Stimulated activated naive CD4-positive, alpha-beta T cell (primary cell): ENCODE results near the gene HLA-A.

Experiments
- DNase-seq, 6 experiments: peaks; one replicate each; lab custom pipeline; 2025; lab: John Stamatoyannopoulos, UW

Gene HLA-A

DNA sequence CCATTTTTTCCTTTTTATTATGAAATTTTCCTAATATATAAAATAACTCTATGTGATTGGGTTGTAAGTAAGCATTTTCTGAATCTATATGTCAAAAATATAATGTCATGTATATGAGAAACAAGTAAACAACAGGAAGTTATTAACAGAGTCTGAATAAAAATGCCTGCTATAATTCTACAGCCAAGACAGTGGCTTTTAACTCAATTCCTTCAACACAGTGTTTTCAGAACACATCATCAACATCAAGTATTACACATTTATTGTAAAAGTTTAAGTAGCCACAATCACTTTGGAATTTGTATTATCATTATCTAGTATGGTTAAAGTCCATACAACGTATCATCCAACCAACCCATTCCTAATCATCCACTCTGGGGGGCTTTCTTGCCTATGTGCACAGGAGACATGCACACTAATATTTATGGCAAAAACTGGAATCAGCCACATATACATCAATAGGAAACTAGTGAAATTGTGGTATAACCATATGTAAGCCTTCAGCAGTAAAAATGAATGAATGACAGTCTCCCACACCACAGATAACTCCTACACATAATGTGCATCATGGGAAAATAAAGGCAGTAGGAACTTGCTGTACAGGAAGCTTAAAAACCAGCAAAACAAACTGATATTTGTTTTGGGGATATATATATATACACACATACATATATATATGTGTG is 6.9 kb upstream of the HLA-A start:
- no peak for DNase-seq

- no peak for DNase-seq
Measured at GRCh38 chr6:29938746-29939508, 3.4 kb upstream of the HLA-A start.

DNA sequence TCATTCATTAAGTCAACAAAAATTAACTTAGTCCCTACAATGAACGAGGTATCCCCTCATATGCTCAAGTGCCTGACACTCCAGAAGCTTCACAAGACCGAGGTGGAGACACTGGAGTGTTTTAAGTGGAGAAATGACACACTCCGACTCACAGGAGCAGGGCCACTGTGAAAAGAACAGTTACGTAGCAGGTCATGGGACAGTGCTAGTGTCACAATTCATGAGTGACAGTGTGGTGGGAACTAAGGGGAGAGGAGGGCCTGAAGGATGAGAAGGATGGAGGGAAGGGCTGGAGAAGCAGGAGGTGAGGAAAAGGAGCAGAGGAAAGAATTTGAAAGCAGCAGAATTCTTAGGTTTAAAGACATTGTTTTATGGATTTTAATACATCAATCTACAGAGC is 1.3 kb upstream of the HLA-A start:
- DNase-seq = no peak

- no peak for DNase-seq
Measured at GRCh38 chr6:29941471-29941870, 861 bp upstream of the HLA-A start.

DNA sequence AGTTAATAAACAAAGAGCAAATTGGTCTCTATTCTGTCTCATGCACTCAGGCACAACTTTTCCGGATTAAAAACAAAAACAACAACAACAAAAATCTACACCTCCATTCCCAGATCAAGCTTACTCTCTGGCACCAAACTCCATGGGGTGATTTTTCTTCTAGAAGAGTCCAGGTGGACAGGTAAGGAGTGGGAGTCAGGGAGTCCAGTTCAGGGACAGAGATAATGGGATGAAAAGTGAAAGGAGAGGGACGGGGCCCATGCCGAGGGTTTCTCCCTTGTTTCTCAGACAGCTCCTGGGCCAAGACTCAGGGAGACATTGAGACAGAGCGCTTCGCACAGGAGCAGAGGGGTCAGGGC is 437 bp upstream of the HLA-A start:
- DNase-seq = peak in 2 of 6 experiments; percentile 45 to 56

- DNase-seq = peak in 4 of 6 experiments; percentile 9 to 40 (median 24)
Measured at GRCh38 chr6:29943053-29943966, 978 bp downstream of the HLA-A start.

- DNase-seq = peak in 1 of 6 experiments; percentile 13
Measured at GRCh38 chr6:29945281-29945820, 3.0 kb downstream of the HLA-A start.

DNA sequence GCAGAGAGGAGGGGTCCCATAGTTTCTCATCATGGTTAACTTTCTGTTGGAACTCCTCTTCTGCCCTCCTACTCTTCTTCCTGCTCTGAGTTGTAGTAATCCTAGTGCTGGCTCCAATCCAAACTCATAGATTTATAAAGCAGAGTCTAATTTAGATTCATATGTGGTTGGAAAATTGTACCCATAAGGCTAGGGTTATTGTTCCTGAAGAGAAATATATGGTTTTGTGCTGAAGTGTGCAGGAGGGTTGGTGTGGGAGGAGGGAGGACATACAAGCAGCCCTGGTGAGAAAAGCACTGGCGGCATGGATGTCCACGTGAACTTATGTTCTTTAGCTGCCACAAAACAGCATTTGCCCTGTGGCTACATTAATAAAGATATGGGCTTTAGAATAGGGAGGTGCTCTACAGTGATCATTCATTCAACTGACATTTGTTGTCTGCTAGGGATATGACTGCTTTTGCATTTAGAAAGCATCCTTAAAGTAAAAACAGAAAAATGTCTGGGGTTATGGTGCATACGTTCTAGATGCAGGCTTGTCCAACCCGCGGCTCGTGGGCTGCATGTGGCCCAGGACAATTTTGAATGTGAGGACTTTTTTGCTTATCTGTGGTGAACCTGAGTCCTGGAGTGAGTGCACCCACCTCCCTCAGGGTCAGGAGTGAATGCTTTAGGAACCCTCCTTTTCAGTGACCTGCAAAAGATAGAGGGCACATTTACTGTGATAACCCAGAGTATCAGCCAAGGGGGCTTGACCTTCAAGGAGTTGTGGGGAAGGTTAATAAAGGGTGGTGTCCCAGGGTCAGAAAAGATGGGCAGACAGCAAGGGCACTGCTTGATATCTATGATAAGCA is 4.1 kb downstream of the HLA-A start:
- DNase-seq = peak in 1 of 6 experiments; percentile 28

DNA sequence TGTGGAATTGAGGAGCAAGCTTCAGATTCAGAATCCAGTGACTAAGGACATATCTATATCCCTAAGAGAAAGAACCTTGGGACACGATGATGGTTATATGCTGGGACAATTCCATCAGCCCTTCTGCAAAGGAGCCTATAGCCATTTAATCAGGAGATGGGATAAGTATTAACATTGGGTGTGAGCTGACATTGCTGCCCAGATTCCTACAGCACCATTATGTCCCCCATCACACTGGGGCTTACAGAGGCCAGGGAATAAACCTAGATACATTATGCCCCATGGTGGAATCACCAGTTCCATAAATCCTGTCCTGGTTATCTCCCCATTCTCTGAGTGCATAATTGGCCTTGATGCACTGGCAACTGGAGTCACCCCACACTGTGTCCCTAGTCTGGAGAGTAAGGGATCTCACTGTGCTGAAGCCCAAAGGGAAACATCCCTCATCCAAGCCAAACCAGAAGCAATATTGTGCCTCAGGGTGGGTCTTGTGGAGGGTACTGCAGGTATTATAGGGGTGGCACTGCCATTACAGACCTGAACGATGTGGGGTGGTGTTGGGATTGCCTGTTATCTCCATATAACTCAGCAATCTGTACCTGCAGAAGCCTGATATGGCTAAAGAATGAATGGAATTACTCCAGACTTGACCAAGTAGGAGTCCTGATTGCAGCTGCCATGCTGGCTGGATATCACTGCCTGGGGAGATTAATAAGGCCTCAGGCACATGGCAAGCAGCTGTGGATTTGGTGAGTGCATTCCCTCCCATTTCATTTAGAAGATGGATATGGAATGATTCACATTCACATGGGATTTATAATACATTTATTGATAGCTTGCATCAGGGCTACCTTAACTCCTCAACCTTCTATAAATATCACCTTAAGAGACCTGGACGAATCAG is 5.0 kb downstream of the HLA-A start:
- DNase-seq = no peak

DNA sequence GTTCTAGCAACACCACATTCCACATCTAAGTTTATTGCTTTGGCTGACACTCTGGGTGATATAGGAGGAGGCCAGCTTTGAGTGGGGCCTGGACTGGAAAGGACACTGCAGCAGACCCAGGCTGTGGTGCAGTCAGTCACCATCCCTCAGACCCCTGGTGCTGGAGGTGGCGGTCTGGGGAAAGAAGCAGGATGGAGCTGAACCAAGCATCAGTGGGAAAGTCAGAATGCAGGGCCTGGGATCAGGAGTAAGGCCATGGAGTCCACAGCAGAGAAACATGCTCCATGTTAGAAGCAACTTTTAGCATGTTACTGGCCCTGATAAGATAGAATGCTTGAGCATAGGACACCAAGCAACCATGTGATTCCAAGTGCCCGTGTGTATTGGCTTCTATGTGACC is 5.9 kb downstream of the HLA-A start:
- DNase-seq = no peak

DNA sequence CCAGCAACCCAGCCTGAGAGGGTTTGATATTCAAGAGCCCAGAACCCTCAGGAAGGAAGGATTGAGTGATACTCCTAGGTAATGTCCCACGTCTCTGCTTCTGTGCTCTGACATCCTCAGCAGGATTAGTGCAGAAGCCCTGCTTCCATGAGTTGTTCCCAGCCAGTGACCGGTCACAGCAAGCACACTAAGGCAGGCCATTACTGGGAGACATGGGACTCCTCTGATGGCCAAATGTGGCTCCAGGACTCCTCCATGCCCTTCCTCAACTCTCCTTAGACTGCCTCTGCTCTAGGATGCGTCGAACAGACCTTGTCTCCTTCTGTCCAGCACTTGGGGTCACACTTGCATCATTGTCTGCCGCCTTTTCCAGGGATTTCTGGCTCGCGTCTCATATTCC is 7.6 kb downstream of the HLA-A start:
- DNase-seq = no peak

- no peak for DNase-seq
Measured at GRCh38 chr6:29951882-29952281, 9.6 kb downstream of the HLA-A start.

- DNase-seq = no peak
Measured at GRCh38 chr6:29953001-29953441, 10.7 kb downstream of the HLA-A start.

DNA sequence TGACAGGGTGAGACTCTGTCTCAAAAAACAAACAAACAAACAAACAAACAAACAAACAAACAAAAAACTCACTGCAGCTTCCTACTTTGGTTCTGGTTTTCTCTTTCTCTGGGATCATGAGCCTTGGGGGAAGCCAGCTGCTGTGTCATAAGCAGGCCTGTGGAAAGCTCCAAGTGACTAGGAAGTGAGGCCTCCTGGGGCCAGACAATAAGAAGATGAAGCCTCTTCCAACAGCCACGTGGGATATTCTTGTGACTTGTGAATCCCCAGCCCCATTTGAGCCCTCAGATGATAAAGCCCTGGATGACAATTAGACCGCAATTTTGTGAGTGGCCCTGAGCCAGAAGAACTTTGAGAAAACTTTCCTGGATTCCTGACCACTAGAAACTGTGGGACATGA is 11.4 kb downstream of the HLA-A start:
- no peak for DNase-seq

- no peak for DNase-seq
Measured at GRCh38 chr6:29954272-29954671, 11.9 kb downstream of the HLA-A start.

- DNase-seq = no peak
Measured at GRCh38 chr6:29955783-29956182, 13.5 kb downstream of the HLA-A start.

DNA sequence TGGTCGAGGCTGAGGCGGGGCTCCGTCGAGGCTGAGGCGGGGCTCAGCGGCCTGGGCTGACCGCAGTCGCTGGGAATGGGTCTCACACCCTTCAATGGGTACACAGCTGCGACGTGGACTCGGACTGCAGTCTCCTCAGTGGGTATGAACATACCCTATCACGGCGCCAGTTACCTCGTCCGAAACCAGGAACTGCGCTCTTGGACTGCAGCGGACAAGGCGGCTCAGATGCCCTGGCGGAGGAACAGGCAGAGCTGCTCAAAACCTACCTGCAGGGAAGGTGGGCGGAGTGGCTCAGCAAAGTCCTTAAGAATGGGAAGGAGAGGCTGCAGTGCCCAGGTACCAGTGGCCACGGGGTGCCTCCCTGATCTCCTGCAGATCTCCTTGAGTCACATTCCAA is 14.2 kb downstream of the HLA-A start:
- DNase-seq = no peak

DNA sequence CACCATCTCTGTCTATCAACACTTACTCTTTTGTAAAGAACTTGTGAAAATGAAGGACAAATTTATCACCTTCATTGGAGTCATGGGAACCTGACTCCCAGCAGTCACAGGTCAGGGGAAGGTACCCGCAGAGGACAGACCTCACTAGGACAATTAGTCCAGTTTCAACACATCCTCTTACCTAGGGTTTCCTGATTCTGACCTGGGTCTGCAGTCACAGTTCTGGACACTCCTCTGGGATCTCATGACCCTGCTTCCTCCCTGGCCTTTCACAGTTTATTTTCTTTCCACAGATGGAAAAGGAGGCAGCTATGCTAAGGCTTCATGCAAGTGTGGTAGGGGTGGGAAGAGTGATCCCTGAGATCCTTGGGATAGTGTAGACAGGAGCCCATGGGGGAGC is 15.7 kb downstream of the HLA-A start:
- no peak for DNase-seq

DNA sequence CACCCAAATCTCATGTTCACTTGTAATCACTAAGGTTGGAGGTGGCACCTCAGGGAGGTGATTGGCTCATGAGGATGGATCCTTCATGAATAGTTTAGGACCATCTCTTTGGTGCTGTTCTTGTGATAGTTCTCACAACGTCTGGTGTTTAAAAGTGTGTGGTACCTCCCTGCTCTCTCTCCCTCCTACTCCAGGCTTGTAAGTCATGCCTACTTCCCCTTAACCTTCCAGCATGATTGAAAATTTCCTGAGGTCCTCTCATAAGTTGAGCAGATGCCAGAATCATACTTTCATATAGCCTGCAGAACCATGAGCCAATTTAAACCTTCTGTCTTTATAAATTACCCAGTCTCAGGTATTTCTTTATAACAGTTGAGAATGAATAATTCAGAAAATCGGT is 16.6 kb downstream of the HLA-A start:
- DNase-seq = no peak

GRCh38 chr6:29959467-29959866 is 17.1 kb downstream of the HLA-A start:
- DNase-seq = no peak
